ENCODE results near the gene MAMSTR.

DNA sequence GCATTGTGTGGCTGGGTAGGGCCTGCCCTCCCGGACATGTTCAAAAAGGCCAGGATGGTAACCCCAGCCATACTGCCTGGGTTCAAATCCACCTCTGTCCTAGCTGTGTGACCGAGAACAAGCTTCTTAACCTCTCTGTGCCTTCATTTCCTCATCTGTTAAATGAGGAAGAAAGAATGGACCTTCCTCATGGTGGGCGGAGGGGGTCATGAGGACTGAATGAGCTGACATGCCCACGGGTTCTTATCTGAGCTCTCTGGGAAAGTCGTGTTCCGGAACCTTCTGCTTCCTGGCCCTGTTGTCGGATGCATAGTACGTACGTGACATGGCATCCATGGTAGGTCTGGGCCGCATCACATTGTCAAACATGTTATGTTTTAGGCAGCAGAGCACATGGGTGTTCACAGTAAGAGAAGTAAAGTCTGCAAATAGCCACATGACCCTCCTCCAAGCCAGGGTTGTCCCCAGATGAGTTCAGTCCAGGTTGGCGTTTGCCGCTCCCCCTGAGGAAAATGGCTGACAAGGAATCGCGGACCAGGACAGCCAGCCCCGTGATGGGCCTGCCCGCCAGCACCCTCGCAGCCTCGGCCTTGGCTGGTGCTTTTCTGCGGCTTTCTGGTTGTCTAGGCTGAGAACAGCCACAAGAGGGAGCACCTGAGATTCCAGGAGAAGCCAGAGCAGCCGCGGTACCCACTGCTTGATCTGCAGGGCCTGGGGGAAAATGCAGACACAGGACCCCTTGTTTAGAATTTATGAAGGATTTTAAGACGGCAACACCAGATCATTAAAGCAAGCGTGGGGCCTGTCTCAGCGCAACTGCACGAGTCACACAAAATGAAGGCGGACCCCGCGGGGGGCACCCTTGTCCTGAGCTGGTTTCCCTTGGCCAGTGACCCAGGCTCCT is 44.4 kb downstream of the MAMSTR start:
- no peak for TF ChIP-seq TAF1 (IDR thresholded peaks at IDR 0.05; ENCODE audit: borderline replicate concordance, insufficient read depth, low read length)
- TF ChIP-seq, protein P1, sequence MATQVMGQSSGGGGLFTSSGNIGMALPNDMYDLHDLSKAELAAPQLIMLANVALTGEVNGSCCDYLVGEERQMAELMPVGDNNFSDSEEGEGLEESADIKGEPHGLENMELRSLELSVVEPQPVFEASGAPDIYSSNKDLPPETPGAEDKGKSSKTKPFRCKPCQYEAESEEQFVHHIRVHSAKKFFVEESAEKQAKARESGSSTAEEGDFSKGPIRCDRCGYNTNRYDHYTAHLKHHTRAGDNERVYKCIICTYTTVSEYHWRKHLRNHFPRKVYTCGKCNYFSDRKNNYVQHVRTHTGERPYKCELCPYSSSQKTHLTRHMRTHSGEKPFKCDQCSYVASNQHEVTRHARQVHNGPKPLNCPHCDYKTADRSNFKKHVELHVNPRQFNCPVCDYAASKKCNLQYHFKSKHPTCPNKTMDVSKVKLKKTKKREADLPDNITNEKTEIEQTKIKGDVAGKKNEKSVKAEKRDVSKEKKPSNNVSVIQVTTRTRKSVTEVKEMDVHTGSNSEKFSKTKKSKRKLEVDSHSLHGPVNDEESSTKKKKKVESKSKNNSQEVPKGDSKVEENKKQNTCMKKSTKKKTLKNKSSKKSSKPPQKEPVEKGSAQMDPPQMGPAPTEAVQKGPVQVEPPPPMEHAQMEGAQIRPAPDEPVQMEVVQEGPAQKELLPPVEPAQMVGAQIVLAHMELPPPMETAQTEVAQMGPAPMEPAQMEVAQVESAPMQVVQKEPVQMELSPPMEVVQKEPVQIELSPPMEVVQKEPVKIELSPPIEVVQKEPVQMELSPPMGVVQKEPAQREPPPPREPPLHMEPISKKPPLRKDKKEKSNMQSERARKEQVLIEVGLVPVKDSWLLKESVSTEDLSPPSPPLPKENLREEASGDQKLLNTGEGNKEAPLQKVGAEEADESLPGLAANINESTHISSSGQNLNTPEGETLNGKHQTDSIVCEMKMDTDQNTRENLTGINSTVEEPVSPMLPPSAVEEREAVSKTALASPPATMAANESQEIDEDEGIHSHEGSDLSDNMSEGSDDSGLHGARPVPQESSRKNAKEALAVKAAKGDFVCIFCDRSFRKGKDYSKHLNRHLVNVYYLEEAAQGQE (IDR thresholded peaks at IDR 0.05; ENCODE audit: insufficient read depth in 1 of 2, low read depth in 2 of 2, low read length in 2 of 2): no peak

All from PFSK-1 (cell line).